ENCODE results near the gene PRG3.
A peak's percentile ranks its signal among the peaks of the same experiment; 100 is the strongest.
"Not testable (repeated sequence)": the region's sequence is repeated elsewhere in the genome, so short reads cannot be mapped to it uniquely, and the experiment has no call there.

PRG3 gene

DNA sequence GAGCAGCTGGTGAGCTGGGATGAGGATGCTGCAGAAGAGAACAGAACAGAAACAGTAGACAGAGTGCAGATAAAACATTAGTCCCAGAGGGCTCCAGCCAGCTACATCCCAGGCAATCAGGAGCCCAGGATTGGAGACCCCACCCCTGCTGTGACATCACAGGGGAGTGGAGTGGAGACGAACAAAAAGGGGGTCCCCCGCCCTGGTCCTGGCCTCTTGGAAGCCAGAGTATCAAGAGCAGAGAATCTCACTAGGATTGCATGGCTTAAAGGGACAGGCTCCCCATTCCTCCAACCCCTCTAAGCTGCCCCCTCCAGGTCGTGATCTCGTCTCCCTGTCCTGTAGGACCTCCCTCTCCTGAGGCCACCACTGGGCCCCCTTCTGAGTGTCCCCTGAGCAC, 42.8 kb downstream of the PRG3 start, which contains the start of gene P2RX3:
TSS of gene P2RX3 (plus strand) at position 211 of the 400 bp plus-strand sequence. CDS start 199 bp downstream, outside the sequence.
- peaks cover 12% of the 10 kb centered on the region for H3K27me3 Mint-ChIP-seq
- H3K36me3 Mint-ChIP-seq (ENCODE audit: low read depth) = peaks cover 14% of the 10 kb centered on the region
- intact Hi-C loops (cut with micrococcal nuclease) = loop anchor here (5.0 kb wide), 1 partner anchor 194 kb away; the partner anchor contains the start of gene TIMM10
- no peaks in the 10 kb centered on the region for H3K9me3 Mint-ChIP-seq
- no peak within 1 kb of the TSS for H3K4me3 Mint-ChIP-seq
- H3K27ac Mint-ChIP-seq = peak within 1 kb of the TSS; percentile 12
- H3K4me1 Mint-ChIP-seq (ENCODE audit: low read depth) = peaks cover 31% of the 10 kb centered on the region

DNA sequence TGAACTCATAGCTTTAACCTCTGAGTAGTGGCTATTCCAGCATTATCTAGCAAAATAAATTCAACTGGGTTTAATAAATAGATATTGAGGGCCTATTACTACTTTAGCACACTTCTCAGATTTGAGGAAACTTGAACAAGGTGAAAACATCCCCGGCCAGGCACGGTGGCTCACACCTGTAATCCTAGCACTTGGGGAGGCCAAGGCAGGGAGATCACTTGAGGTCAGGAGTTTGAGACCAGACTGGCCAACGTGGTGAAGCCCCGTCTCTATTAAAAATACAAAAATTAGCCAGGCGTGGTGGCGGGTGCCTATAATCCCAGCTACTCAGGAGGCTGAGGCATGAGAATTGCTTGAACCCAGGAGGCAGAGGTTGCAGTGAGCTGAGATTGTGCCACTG, 44.1 kb downstream of the PRG3 start:
- Mint-ChIP-seq H3K4me1 (ENCODE audit: low read depth) (peaks cover 31% of the 10 kb centered on the region), H3K27me3 (peaks cover 12% of the 10 kb centered on the region), H3K36me3 (ENCODE audit: low read depth) (peaks cover 27% of the 10 kb centered on the region)
- intact Hi-C loops (cut with micrococcal nuclease) = loop anchor here (5.0 kb wide), 1 partner anchor 195 kb away; the partner anchor contains the start of gene TIMM10
- not testable (repeated sequence) for H3K4me3 Mint-ChIP-seq, H3K9me3 Mint-ChIP-seq, H3K27ac Mint-ChIP-seq

DNA sequence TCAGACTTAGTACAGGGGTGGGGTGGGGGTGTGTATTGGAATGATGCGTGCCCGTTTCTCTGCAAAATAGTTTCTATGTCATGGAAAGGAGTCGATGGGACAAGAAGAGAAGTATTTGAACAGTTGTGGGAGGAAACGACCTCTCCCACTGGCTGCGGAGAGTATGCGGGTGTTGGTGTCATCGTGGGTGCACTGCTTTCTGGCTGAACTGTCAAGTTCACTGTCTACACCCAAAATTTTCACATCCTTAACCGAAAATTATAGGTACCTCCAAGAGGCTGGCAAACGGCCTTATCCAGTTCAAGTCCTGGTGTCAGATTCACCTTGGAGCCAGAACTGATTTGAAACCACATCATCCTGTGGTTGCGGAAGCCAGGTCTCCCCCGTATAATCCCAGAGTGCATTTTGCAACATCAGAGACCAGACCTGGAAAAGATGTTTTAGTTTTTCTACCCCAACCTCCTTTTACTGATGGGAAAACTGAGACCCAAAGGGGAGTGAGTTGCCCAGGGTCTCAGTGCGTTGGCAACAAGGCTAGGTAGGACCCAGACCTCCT, 44.8 kb downstream of the PRG3 start:
- intact Hi-C loops (cut with micrococcal nuclease) = loop anchor here (5.0 kb wide), 1 partner anchor 196 kb away; the partner anchor contains the start of gene TIMM10
- peaks cover 33% of the 10 kb centered on the region for H3K36me3 Mint-ChIP-seq (ENCODE audit: low read depth)
- H3K4me3 Mint-ChIP-seq = peak overlapping the region; percentile 87
- no peaks in the 10 kb centered on the region for H3K9me3 Mint-ChIP-seq
- peak overlapping the region; percentile 94 for H3K27ac Mint-ChIP-seq
- peaks cover 10% of the 10 kb centered on the region for H3K27me3 Mint-ChIP-seq
- peaks cover 31% of the 10 kb centered on the region for H3K4me1 Mint-ChIP-seq (ENCODE audit: low read depth)

DNA sequence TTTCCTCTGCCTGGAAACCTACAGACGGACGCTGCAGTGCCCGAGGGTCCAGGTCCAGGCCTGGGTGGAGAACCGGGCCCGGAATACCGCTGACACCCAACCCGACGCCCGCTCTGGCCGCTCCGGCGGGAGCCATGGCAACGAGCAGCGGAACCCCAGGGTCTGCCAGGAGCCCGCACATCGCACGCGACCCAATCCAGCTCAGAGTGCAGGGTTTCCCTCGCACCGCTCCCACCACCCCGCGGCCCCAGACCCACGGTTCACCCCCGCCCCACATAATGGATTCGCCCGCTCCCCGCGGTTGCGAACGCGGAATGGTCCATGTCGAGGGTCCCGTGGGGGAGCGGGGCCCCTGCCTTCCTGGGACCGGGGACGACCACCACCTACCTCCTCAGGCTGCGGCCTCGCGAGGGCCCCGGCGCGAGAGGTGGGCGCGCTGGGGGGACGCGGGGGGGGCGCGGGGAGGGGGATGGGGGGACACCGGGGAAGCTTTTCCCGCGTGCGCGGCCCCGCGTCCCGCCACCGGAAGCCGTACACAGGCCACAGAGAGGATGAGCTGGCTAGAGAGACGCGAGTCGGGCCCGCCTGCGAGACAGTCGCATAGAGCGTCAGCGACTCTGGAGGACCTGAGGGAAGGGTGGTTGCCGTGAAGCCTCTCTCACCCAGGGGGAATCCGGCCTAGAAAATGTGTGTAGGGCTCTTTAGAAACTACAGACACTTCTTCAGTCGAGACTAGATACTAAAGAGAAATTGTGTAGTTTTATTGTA, 45.4 kb downstream of the PRG3 start, which contains the start of gene SSRP1:
TSS of gene SSRP1 (minus strand) at position 550 of the 768 bp plus-strand sequence. CDS start 771 bp downstream, outside the sequence.
- H3K4me3 Mint-ChIP-seq = peak within 1 kb of the TSS; percentile 87
- H3K27ac Mint-ChIP-seq = peak within 1 kb of the TSS; percentile 94
- no peaks in the 10 kb centered on the region for H3K9me3 Mint-ChIP-seq
- peaks cover 31% of the 10 kb centered on the region for H3K4me1 Mint-ChIP-seq (ENCODE audit: low read depth)
- H3K27me3 Mint-ChIP-seq = peaks cover 8% of the 10 kb centered on the region
- intact Hi-C loops (cut with micrococcal nuclease) = loop anchor here (5.0 kb wide), 1 partner anchor 197 kb away; the partner anchor contains the start of gene TIMM10
- H3K36me3 Mint-ChIP-seq (ENCODE audit: low read depth) = peaks cover 40% of the 10 kb centered on the region

DNA sequence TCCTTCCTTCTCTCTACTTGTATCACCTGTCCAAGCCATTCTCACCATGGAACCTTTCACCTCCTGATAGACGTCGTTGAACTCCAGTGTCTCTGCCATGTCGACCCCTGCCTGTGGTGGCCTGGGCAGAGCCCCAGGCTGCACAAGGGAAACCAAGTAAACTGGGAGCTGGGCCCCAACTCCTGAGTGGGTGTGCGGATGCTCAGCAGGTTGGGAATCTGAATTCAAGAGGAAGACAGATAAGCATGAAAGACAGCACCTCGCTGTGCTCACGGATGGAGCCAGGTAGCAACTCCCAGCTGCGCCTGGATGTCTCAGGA, 46.0 kb downstream of the PRG3 start:
- intact Hi-C loops (cut with micrococcal nuclease) = loop anchor here (5.0 kb wide), 1 partner anchor 197 kb away; the partner anchor contains the start of gene TIMM10
- peak overlapping the region; percentile 87 for H3K4me3 Mint-ChIP-seq
- peak overlapping the region; percentile 94 for H3K27ac Mint-ChIP-seq
- no peaks in the 10 kb centered on the region for H3K9me3 Mint-ChIP-seq
- H3K27me3 Mint-ChIP-seq = peaks cover 5% of the 10 kb centered on the region
- H3K36me3 Mint-ChIP-seq (ENCODE audit: low read depth) = peaks cover 45% of the 10 kb centered on the region
- H3K4me1 Mint-ChIP-seq (ENCODE audit: low read depth) = peaks cover 31% of the 10 kb centered on the region

DNA sequence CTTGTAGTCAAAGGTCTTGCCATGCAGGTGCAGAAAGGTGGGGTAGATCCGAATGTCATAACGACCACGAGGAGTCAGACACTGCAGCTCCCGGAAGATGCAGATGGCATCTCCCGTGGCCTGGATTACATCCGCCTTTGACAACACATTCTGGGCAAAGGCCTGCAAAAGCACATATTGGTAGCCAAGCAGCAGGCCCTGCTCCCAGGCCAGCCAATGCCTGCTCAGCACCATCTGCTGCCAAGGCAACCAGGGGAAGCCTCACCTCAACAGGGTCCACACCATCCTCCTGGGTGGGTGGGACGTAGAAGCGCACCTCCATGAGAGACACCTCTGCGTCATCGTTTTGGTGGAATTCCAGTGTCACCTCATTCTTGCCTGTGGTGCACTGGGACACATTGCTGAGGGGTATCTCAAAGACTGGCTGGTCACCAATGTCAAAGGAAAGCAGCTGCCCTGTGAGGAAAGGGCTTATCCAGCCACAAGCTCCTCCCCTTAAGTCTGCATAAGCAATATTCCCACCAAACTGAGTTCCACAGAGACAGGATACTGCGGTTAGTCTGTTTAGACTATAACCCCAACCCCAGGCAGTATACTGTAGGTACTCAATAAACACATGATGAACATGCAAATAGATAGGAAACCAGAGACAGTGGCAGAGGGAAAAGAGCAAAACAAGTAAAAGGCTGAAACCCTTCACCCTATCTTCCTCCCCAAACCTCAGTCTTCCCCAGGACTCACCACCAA, 48.1 kb downstream of the PRG3 start:
- H3K4me3 Mint-ChIP-seq = no peak overlapping the region
- H3K27me3 Mint-ChIP-seq = peaks cover under 1% of the 10 kb centered on the region
- intact Hi-C loops (cut with micrococcal nuclease) = no loop called here
- H3K4me1 Mint-ChIP-seq (ENCODE audit: low read depth) = peaks cover 23% of the 10 kb centered on the region
- H3K27ac Mint-ChIP-seq = no peak overlapping the region
- peaks cover 66% of the 10 kb centered on the region for H3K36me3 Mint-ChIP-seq (ENCODE audit: low read depth)
- no peaks in the 10 kb centered on the region for H3K9me3 Mint-ChIP-seq

DNA sequence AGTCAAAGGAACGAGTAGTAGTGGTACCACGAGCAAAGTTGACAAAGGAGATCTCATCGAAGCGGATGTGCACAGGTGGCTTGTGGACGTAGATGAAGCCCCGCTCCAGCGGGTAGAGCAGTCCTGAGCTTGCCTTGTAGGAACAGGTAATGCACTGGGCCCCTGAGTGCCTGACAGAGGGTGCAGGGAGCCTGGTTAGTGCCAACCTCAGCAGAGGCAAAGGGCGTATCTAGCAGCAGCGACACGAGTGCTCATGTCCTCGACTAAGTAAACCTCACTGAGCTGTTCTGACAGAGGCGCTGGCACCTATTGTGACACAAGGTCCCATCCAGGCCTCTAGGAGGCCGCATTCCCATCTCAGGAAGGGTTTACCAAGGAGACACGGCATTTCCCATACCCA, 49.2 kb downstream of the PRG3 start:
- peaks cover 25% of the 10 kb centered on the region for H3K4me1 Mint-ChIP-seq (ENCODE audit: low read depth)
- H3K27ac Mint-ChIP-seq = no peak overlapping the region
- intact Hi-C loops (cut with micrococcal nuclease) = no loop called here
- no peaks in the 10 kb centered on the region for H3K9me3 Mint-ChIP-seq
- no peaks in the 10 kb centered on the region for H3K27me3 Mint-ChIP-seq
- peaks cover 78% of the 10 kb centered on the region for H3K36me3 Mint-ChIP-seq (ENCODE audit: low read depth)
- no peak overlapping the region for H3K4me3 Mint-ChIP-seq

DNA sequence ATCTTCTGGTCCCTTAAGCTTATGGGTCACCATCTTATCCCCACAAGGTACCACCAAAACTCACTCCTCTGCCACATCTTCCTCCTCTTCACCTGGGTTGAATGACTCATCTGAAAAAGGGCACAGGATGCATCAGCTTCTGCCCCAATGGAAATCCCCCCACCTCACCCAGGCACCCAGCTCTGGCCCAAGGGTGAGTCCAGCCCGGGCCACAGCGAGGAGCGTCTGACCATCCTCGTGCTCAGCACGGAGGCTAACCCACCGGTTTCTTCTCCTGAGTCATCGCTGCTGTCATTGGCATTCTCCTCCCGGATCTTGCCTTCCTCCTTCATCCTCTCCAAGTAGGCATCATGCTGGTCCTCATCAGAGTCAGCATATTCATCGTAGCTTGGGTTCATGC, 50.9 kb downstream of the PRG3 start:
- H3K27me3 Mint-ChIP-seq = no peaks in the 10 kb centered on the region
- no peak overlapping the region for H3K4me3 Mint-ChIP-seq
- peaks cover 89% of the 10 kb centered on the region for H3K36me3 Mint-ChIP-seq (ENCODE audit: low read depth)
- no peaks in the 10 kb centered on the region for H3K9me3 Mint-ChIP-seq
- peaks cover 30% of the 10 kb centered on the region for H3K4me1 Mint-ChIP-seq (ENCODE audit: low read depth)
- intact Hi-C loops (cut with micrococcal nuclease) = no loop called here
- H3K27ac Mint-ChIP-seq = no peak overlapping the region

DNA sequence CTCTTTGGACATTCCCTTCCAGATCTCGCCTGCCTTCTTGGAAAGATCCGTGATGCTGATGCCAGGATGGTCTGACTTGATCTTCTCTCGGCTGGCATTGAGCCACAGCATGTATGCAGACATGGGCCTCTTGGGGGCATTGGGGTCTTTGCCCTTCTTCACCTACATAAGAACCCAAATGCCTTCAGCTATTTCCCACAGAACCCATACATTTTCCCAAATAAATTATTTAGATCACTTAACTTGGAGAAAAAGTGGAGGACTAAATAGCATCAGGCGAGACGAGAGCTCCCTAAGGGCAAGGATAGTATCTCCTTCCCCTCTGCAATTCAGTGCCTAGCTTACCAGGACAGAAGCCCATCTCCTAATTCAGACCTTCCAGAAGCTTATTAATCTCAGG, 53.2 kb downstream of the PRG3 start:
- intact Hi-C loops (cut with micrococcal nuclease) = no loop called here
- Mint-ChIP-seq H3K36me3 (ENCODE audit: low read depth) (peaks cover 71% of the 10 kb centered on the region), H3K27me3 (peaks cover 7% of the 10 kb centered on the region), H3K4me1 (ENCODE audit: low read depth) (peaks cover 33% of the 10 kb centered on the region), H3K9me3 (no peaks in the 10 kb centered on the region), H3K4me3 (no peak overlapping the region), H3K27ac (no peak overlapping the region)
